GM03348 (cell line): ENCODE data around the gene HIC1.

Experiments used
- DNase-seq: peaks from one replicate; pipeline ENCODE4 v3.0.0; 2012; ENCODE audit warnings: low spot score

The HIC1 gene

DNA sequence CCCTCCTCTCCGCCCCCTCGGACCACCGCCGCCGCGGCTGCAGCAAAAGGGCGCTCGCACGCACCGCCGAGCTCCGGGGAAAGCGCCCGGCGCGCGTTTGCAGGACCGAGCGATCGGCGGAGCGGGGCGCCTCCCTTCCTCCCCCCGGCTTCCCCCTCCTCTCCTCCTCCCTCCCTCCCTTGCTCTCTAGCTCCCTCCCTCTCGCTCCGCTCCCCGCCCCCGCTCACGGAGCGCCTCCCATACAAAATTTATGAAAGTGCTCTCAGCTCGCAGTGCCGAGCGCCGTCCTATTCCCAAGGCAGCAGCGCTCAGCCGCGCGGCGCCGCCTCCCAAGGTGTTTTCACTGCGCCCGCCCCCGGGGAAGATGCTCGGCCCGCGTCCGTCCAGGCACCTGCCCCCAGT, 29.7 kb upstream of the HIC1 start, which contains the start of gene RTN4RL1:
Gene RTN4RL1 (minus strand): TSS at position 115 of the 402 bp plus-strand sequence. CDS start 469 bp downstream, outside the sequence.
- DNase-seq = peak; percentile 87

DNA sequence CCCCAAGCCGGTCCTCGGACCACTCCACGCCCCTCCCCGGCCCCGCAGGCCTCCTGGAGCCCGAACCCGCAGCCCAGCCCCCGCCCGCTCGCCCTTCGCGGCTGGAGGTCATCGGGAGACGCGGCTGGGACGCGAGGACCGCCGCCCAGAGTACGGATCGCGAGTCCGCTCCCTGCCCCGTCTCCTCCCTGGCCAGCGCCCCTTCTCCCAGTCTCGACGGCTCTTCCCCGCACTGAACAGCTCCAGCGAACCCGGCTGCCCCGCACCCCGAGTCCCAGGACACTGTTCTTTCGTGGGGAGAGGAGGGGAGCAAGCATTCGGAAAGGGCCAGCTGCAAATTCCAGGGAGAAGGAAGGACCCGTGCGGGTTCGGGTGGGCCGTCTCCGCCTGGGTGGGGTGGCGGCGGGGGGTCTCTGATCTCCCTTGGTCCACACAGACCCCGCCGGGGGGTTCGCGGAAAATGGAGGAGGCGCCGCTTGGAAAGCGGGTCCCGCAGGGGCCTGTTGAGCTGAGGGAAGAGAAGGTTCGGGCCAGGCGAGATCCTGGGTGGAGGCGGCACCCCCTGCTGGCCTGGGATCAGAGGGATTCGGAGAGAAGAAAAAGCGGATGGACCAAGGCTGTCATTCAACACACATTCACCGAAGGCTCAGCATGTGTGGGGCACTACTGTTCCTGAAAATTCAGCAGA, 29.1 kb upstream of the HIC1 start:
- DNase-seq = peak; percentile 89

GRCh38 chr17:2027528-2028233, 27.2 kb upstream of the HIC1 start:
- no peak for DNase-seq

DNA sequence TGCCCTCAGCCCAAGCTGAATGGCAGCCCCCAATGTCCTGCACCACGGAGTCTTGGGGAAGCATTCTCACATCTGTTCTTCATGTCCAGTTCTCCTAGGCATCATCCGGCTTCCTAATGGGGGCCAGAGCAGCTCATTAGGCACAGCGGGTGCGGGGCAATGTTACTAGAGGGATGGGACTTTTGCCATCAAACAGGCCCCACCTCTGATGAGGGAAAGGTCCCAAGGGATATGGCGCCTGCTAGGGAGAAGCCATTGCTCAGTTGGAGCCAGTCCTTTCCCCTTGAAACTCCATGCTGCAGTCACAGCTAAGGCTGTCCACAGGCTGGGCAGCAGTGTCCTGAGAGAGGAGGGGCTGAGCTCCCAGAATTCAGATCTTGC, 26.7 kb upstream of the HIC1 start:
- DNase-seq = no peak

DNA sequence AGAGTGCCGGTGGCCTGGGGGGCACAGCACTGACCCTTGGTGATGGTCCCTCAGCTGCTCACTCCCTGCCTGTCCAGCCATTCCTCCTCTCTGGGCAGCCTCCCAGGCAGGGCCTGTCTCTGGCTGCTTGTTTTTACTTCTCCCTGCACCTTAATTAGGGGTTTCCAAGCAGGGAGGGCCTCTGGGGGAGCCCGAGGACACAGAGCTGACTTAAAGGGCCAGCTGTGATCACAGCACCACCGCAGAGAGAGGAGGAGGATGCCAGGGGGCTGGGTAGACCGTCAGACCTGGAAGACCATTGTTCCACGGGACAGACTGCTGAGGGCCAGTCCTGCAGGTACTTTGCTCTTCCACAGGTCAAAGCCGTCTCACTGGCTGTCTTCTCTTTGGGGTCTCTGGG, 26.2 kb upstream of the HIC1 start:
- DNase-seq = no peak

DNA sequence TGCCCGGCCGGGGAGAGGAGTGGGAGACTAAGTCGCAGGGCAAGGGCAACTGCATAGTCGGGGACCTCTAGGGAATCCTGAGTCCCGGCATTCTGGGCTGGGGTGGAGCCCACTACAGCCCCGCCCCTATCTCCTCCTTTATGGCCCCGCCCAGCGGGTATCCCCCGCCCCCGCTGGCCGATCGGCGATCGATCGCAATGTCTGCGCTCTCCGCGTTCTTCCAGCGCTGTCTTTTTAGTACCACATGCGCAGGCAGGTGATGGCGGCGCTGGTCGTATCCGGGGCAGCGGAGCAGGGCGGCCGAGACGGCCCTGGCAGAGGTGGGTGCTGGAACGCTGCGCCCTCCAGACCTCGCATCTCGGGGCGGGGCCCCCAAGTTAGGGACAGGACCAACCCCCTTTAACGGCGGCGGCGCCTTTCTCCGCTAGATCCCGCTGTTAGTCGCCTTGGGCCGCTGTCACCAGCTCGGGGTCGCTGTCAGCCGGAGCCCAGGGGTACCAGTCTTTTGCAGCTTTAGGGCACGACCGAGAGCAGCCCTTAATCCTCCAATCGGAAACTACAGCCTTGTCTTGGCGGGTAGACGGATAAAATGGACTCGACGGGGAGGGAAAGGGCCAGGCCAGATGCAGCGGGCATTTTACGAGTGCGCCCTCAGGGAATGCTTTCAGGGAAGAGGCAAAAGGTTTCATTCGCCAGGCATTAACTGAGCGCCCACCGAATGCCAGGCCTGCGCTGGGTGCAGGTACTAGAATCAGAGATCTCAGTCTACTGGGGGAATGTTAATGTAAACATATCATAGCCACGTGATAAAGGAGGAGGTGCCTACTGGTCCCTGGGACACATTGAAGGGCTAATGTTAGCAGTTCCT, 24.8 kb upstream of the HIC1 start, which contains the start of gene DPH1:
Gene DPH1 (plus strand): TSS at position 243 of the 868 bp plus-strand sequence. CDS start 17 bp downstream, at position 260.
- peak; percentile 95 for DNase-seq

- no peak for DNase-seq
Observed at GRCh38 chr17:2030779-2031163, 24.1 kb upstream of the HIC1 start.

- no peak for DNase-seq
Observed at GRCh38 chr17:2033153-2033552, 21.8 kb upstream of the HIC1 start.

- DNase-seq = peak; percentile 76
Observed at GRCh38 chr17:2034157-2034556, 20.7 kb upstream of the HIC1 start.

GRCh38 chr17:2034806-2035540, 19.9 kb upstream of the HIC1 start:
- DNase-seq = peak; percentile 80

- no peak for DNase-seq
Observed at GRCh38 chr17:2035541-2036488, 19.1 kb upstream of the HIC1 start.

GRCh38 chr17:2037155-2037554, 17.7 kb upstream of the HIC1 start:
- no peak for DNase-seq

- no peak for DNase-seq
Observed at GRCh38 chr17:2040219-2040827, 14.6 kb upstream of the HIC1 start.

- DNase-seq = no peak
Observed at GRCh38 chr17:2040942-2041560, 13.9 kb upstream of the HIC1 start.

DNA sequence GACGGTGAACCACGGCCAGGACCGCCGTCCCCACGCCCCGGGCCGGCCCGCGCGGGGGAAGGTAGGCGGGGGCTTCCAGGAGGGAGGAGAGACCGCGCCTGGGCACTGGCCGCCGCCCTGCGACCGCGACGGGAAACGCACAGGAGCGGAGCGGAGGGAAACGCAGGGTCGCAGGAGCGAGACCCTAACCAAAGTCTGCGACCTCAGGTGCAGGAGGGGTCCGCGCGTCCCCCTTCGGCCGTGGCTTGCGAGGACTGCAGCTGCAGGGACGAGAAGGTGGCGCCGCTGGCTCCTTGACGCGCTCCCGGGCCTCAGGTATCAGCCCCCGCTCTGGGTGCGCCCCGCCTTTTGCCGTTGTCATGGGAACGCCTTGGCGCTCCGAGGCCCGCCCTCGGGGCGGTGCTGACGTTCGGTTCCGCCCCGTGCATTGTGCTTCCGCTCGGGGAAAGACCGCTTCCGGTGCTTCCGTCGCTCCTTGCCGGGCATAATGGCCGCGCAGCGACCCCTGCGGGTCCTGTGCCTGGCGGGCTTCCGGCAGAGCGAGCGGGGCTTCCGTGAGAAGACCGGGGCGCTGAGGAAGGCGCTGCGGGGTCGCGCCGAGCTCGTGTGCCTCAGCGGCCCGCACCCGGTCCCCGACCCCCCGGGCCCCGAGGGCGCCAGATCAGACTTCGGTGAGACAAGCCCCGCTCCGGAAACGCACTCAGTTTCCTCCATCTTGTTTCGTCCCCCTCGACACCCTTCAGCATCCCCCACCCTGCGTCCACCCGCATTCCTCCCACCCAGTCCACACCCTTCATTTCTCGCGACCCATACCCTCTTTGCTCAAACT, 13.1 kb upstream of the HIC1 start, which contains the start of gene OVCA2:
Gene OVCA2 (plus strand): TSS at position 462 of the 829 bp plus-strand sequence. CDS start 26 bp downstream, at position 488.
- DNase-seq = peak; percentile 95

- DNase-seq = no peak
Observed at GRCh38 chr17:2042390-2042847, 12.5 kb upstream of the HIC1 start.

GRCh38 chr17:2042933-2043332, 12.0 kb upstream of the HIC1 start:
- DNase-seq = no peak

- peak; percentile 73 for DNase-seq
Observed at GRCh38 chr17:2043785-2044184, 11.1 kb upstream of the HIC1 start.
